Occipital lobe (tissue), 3 donors: ENCODE measurements around the gene HECTD1. TPM values are rescaled to one million over a fixed set of nuclear protein-coding genes. Genes with fewer than 3 reads are reported as not detected.
"Not testable (repeated sequence)": the region's sequence is repeated elsewhere in the genome, so short reads cannot be mapped to it uniquely, and the experiment has no call there.

Source experiments
- DNase-seq: peaks from one replicate; lab custom pipeline; 2025; lab: John Stamatoyannopoulos, UW
- small RNA-seq: library from RNA; depleted of rRNA; stranded (forward); fragments of <200 nt; gene quantifications from one replicate; pipeline ENCODE3, GENCODE V24; 2014
- total RNA-seq: library from RNA; depleted of rRNA; stranded (reverse); fragments of >200 nt; gene quantifications from one replicate; pipeline ENCODE4 v1.2.3, GENCODE V29; 2014

HECTD1 gene
- total RNA-seq, 1 donor from 2014 or later: 388 TPM

GRCh38 chr14:31052905-31053586, 154.5 kb downstream of the HECTD1 start:
- DNase-seq: not testable (repeated sequence)

DNA sequence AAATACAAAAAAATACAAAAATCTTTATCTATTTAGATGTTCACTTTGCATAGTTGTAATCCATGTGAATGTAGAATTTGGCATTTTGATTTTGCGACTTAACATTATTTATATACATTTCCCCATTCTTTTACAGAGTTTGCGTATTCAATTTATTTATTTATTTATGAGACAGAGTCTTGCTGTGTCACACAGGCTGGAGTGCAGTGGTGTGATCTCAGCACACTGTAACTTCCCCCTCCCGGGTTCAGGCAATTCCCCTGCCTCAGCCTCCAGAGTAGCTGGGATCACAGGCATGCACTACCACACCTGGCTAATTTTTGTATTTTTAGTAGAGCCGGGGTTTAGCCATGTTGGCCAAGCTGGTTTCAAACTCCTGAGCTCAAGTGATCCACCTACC, 156.1 kb downstream of the HECTD1 start:
- DNase-seq: no peak

GRCh38 chr14:31051023-31051422, 156.6 kb downstream of the HECTD1 start:
- no peak for DNase-seq

Small RNA genes lying within 50 kb of the gene (small RNA-seq; reads per million reads assigned to genes)
- gene RF00019 (not detected), gene RNU6-541P (not detected)

Other genes with a start within 250 kb of the HECTD1 start
- gene AP4S1, start 182.1 kb downstream of the HECTD1 start, total RNA-seq: 28.1 TPM
- 138 TPM for gene STRN3, start 181.4 kb downstream of the HECTD1 start, total RNA-seq
- gene HEATR5A, start 212.8 kb upstream of the HECTD1 start, total RNA-seq: 32.3 TPM
- gene DTD2, start 249.7 kb upstream of the HECTD1 start, total RNA-seq: 77.5 TPM